Subcutaneous abdominal adipose tissue (tissue), 5 donors: ENCODE measurements around the gene TEX54.

ENCODE experiments used
- H3K27ac ChIP-seq: one replicate; pipeline ENCODE4 v1.7.0; 2013; ENCODE audit warnings: low read depth, mild to moderate bottlenecking, inconsistent platforms, low read length, moderate library complexity
- H3K27me3 ChIP-seq, 5 donors: one replicate each; pipeline ENCODE4 v1.7.0; 2013; ENCODE audit warnings: low read length in 5 of 5, inconsistent platforms in 1 of 5; ENCODE audit not compliant: control insufficient read depth in 5 of 5, insufficient read depth in 4 of 5
- H3K36me3 ChIP-seq, 5 donors: one replicate each; pipeline ENCODE4 v1.7.0; 2013; ENCODE audit warnings: low read length in 5 of 5; ENCODE audit not compliant: control insufficient read depth in 5 of 5, insufficient read depth in 5 of 5
- H3K4me1 ChIP-seq, 5 donors: one replicate each; pipeline ENCODE4 v1.7.0; 2013; ENCODE audit warnings: low read length in 5 of 5, mild to moderate bottlenecking in 3 of 5, moderate library complexity in 1 of 5; ENCODE audit not compliant: control insufficient read depth in 5 of 5, insufficient read depth in 5 of 5
- H3K4me3 ChIP-seq, 5 donors: one replicate each; pipeline ENCODE4 v1.7.0; 2013; ENCODE audit warnings: low read length in 5 of 5, low read depth in 1 of 5
- H3K9ac ChIP-seq, 5 donors: one replicate each; pipeline ENCODE4 v1.7.0; 2013; ENCODE audit warnings: low read length in 5 of 5, mild to moderate bottlenecking in 4 of 5, moderate library complexity in 3 of 5
- H3K9me3 ChIP-seq, 5 donors: one replicate each; pipeline ENCODE4 v1.7.0; 2013; ENCODE audit warnings: low read length in 5 of 5; ENCODE audit not compliant: control insufficient read depth in 5 of 5
- donor health status: healthy.
- donor health status: healthy.
- donor health status: healthy.
- donor health status: healthy.
- donor health status: healthy.

TEX54 gene

GRCh38 chr11:62855571-62856332 lies 23.1 kb upstream of the TEX54 start:
- Histone ChIP-seq H3K9me3 (no peaks in the 10 kb centered on the region), H3K4me1 (peaks cover 2 to 37% (median 35%) of the 10 kb centered on the region in 5 donors), H3K27ac (peak overlapping the region; percentile 85), H3K27me3 (no peaks in the 10 kb centered on the region), H3K36me3 (peaks cover 22 to 34% (median 29%) of the 10 kb centered on the region in 5 donors), H3K4me3 (peak overlapping the region; percentile 82 to 94 (median 93)), H3K9ac (peak overlapping the region; percentile 50 to 91 (median 90))

GRCh38 chr11:62854825-62855570 lies 22.4 kb upstream of the TEX54 start:
- Histone ChIP-seq H3K9ac (peak overlapping the region; percentile 50 to 91 (median 80)), H3K4me3 (peak overlapping the region; percentile 82 to 94 (median 93)), H3K36me3 (peaks cover 22 to 34% (median 29%) of the 10 kb centered on the region in 5 donors), H3K9me3 (no peaks in the 10 kb centered on the region), H3K4me1 (peaks cover 2 to 36% (median 34%) of the 10 kb centered on the region in 5 donors), H3K27ac (peak overlapping the region; percentile 85), H3K27me3 (no peaks in the 10 kb centered on the region)

- no peaks in the 10 kb centered on the region for H3K27me3 ChIP-seq
- peak overlapping the region; percentile 85 for H3K27ac ChIP-seq
- H3K4me1 ChIP-seq, result peaks cover 2 to 36% (median 34%) of the 10 kb centered on the region in 5 donors
- peak overlapping the region; percentile 82 to 94 (median 93) for H3K4me3 ChIP-seq
- H3K9me3 ChIP-seq, result no peaks in the 10 kb centered on the region
- peaks cover 22 to 34% (median 29%) of the 10 kb centered on the region in 5 donors for H3K36me3 ChIP-seq
- H3K9ac ChIP-seq, result peak overlapping the region in 4 of 5 donors; percentile 24 to 91 (median 85)
Measured at GRCh38 chr11:62854013-62854824, 21.6 kb upstream of the TEX54 start.

- Histone ChIP-seq H3K27me3 (no peaks in the 10 kb centered on the region), H3K4me3 (peak overlapping the region in 2 of 5 donors; percentile 93 to 94), H3K4me1 (peaks cover 2 to 36% (median 34%) of the 10 kb centered on the region in 5 donors), H3K36me3 (peaks cover 22 to 34% (median 29%) of the 10 kb centered on the region in 5 donors), H3K9ac (peak overlapping the region in 3 of 5 donors; percentile 20 to 91 (median 80)), H3K9me3 (no peaks in the 10 kb centered on the region), H3K27ac (peak overlapping the region; percentile 20)
Measured at GRCh38 chr11:62853279-62853965, 20.8 kb upstream of the TEX54 start.

- Histone ChIP-seq H3K36me3 (peaks cover 22 to 34% (median 29%) of the 10 kb centered on the region in 5 donors), H3K9me3 (no peaks in the 10 kb centered on the region), H3K27me3 (no peaks in the 10 kb centered on the region), H3K27ac (no peak overlapping the region), H3K9ac (no peak overlapping the region), H3K4me1 (peaks cover 2 to 36% (median 34%) of the 10 kb centered on the region in 5 donors), H3K4me3 (no peak overlapping the region)
Measured at GRCh38 chr11:62852523-62853188, 20.0 kb upstream of the TEX54 start.

GRCh38 chr11:62851807-62852522 lies 19.3 kb upstream of the TEX54 start:
- Histone ChIP-seq H3K27me3 (no peaks in the 10 kb centered on the region), H3K4me3 (no peak overlapping the region), H3K9ac (no peak overlapping the region), H3K36me3 (peaks cover 22 to 34% (median 29%) of the 10 kb centered on the region in 5 donors), H3K27ac (no peak overlapping the region), H3K4me1 (peaks cover 2 to 36% (median 34%) of the 10 kb centered on the region in 5 donors), H3K9me3 (no peaks in the 10 kb centered on the region)

GRCh38 chr11:62850911-62851806 lies 18.5 kb upstream of the TEX54 start:
- Histone ChIP-seq H3K36me3 (peaks cover 22 to 34% (median 29%) of the 10 kb centered on the region in 5 donors), H3K9me3 (no peaks in the 10 kb centered on the region), H3K27ac (no peak overlapping the region), H3K9ac (no peak overlapping the region), H3K4me3 (no peak overlapping the region), H3K4me1 (peaks cover 2 to 30% (median 28%) of the 10 kb centered on the region in 5 donors), H3K27me3 (no peaks in the 10 kb centered on the region)

GRCh38 chr11:62847767-62848314 lies 15.2 kb upstream of the TEX54 start:
- Histone ChIP-seq H3K9me3 (no peaks in the 10 kb centered on the region), H3K4me3 (no peak overlapping the region), H3K36me3 (peaks cover 10 to 17% (median 16%) of the 10 kb centered on the region in 5 donors), H3K27ac (no peak overlapping the region), H3K9ac (no peak overlapping the region), H3K4me1 (peaks cover 0 to under 1% (median under 1%) of the 10 kb centered on the region in 5 donors), H3K27me3 (no peaks in the 10 kb centered on the region)
